NCI-H510A (cell line): ENCODE measurements around the gene PPIB.
"Not testable (repeated sequence)": the region's sequence is repeated elsewhere in the genome, so short reads cannot be mapped to it uniquely, and the experiment has no call there.

Experiments
- DNase-seq: peaks from one replicate; lab custom pipeline; 2025; lab: John Stamatoyannopoulos, UW

PPIB gene

DNA sequence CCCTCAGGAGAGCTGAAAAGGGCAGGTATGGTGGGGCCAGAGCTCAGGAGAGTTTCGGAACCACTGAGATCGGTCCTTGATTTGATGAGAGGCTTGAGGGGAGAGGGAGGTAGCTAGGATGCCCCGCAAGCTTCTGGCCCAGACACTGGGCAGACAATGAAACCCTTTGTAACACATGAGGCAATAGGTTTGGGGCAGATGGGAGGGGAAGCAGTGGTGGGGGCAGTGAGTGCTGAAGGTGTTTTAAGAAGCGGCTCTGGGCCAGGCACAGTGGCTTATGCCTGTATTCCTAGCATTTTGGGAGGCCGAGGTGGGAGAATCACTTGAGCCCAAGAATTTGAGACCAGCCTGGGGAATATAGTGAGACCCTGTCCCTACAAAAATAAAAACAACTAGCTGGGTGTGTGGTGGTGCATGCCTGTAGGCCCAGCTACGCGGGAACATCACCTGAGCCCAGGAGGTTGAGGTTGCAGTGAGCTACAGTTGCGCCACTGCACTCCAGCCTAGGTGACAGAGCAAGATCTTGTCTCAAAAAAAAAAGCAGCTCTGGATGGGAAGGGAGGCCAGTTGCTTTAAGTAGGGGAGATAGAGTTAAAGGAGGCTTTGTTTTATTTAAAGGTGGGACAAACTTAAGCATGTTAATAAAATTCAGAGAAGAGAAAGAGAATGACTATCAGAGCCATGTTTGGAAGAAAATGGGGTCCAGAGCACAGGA is 20.9 kb downstream of the PPIB start:
- no peak for DNase-seq

GRCh38 chr15:64138331-64138941 is 24.4 kb downstream of the PPIB start:
- no peak for DNase-seq

DNA sequence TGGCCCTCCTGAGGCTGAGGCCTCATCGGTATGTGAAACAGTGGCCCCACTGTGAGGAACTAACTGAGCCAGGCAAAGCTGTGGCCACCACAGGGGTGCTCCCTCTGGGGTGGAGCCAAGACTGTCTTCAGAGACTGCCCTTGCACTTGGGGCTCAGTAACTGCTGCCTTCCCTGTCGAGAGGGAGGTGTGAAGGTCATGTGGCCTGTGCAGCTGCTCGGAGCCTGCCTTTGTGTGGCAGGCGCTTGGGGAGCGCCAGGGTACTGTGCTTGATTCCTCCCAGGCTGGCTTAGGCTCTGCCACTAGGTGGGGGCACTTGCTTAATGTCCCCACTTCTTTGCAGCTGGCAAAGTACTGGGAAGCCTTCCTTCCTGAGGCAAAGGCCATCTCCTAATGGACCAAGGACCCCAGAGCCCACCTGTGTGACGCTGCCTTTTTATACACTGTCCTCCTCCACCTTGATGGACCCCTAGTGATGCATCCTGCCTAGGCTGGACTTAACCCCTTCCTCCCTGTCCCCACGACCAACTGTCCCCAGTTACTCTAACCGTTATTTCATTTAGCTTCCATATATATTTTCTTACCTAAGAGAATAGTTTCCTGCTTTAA is 25.5 kb downstream of the PPIB start:
- DNase-seq = no peak

DNA sequence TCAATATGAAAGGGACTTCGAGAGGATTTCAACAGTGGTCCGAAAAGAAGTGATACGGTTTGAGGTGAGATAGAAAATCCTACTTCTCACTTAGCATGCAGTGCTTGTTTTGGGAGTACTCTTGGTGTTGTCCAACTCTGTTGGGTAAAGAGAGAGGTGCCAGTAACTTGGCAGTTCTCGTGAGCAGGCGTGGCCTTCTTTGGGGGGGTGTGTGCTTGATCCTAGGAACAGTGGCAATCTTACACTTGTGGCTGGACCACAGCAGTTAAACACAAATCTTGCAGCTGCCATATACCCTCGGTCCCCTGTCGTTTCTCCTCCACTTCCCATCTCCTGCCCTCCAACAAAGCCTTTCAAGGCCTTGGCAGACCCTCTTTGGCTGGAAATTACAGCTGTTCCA is 26.5 kb downstream of the PPIB start:
- no peak for DNase-seq

DNA sequence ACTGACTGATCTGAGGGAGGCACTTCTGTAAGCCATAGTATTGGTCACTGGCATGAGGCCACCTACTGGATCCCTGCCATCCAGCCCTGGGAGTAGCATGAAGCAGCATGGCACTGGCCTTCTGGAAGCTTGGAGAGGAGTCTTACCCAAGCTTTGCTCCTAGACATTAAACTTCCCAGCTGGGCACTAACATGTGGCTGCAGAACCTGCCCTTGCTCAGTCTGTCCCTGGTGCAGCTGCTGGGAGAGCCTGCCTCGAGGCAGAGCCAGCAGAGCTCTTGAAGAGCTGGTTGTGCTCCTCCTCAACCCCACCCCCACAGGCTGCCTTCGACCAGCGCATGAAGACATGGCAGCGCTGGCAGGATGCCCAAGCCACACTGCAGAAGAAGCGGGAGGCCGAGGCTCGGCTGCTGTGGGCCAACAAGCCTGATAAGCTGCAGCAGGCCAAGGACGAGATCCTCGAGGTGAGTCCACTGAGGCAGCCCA is 28.4 kb downstream of the PPIB start:
- DNase-seq = peak; percentile 4

DNA sequence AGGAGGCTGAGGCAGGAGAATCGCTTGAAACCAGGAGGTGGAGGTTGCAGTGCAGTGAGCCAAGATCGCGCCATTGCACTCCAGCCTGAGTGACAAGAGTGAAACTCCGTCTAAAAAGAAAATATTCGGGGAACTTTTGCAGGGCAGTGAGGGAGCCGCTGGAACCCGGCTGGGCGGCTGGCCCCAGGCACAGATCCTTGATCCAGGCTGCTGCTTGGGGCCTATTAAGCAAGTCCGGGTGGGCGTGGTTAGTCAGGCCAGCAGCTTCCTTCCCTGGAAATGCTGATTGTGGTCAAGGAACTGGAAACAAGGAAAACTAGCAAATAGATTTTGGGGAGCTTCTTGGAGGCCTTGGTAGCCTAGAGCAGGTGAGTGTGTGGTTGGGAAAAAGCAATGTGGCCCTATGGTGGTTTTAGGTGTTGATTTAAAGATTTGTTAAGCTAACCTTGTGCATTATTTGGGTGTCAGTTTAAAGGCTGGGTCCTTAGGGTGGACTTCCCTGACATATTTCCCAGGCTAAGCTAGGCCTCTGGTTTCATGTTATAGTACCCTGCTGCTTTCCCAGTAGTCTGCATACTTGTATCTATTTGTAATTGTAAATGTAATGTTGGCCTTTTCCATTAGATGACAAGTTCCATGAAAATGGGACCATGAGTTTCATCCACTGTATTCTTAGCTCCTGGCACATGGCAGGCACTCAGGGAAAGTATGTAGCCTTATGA is 29.0 kb downstream of the PPIB start:
- DNase-seq = no peak

GRCh38 chr15:64132217-64132616 is 30.6 kb downstream of the PPIB start:
- no peak for DNase-seq

- no peak for DNase-seq
These were observed 31.3 kb downstream of the PPIB start for GRCh38 chr15:64131547-64131946.

GRCh38 chr15:64130159-64130558 is 32.7 kb downstream of the PPIB start:
- no peak for DNase-seq

GRCh38 chr15:64127521-64128270 is 35.1 kb downstream of the PPIB start:
- no peak for DNase-seq

- no peak for DNase-seq
These were observed 36.8 kb downstream of the PPIB start for GRCh38 chr15:64125978-64126377.

DNA sequence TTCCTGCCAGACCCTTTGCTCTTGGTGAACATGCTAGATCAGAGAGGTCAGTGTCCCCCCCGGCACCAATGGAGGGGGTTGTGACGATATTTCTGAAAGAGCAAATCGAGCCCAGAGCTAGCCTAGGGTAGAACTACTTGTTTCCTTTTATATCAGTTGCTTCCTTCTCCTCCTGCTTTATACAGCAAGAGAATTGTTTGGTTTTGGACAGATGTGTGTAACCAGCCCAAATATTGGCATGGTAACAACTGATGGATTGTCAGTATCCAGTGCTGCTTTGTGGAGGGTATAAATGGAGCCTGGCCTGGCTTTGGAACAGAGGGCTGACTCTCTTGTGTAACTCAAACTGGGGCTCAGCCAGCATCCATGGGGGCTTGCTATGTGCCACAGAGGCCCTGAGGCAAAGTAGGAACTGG is 39.9 kb downstream of the PPIB start:
- no peak for DNase-seq

DNA sequence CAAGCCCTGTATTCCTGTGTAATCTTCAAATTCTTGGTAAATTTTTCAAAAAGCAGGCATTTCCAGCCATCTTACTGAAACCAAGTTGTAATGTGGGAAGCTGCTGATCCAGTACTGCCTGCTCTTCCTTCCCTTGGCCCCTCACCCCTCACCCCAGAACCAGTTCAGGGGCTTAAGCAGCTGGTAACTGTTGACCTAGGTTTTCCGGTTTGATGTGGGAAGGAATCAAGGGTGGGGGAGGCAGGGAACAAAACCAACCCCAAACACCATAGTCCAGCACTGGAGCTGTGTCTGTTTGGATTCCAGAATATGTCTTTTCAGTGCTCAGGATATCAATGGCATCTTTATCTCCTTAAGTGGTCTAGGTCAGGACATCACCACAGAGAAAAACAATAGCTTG is 40.4 kb downstream of the PPIB start:
- no peak for DNase-seq

DNA sequence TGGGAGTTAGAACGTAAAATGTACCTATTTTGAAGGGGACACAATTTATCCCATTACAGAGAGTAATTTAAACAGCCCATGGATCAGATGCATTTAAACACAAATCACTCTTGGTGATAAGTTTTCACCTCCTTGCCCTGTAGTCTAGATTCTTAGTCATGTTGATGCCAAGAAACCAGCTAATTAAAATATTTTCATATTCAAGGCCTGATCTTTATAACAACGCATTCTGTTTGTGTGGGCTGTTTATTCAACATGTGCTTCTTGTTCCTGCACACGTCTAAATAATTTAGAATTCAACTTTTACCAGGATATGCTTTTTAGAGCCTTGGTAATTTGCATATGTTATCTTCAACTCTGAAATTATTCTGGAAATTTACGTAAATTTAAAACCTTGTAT is 41.2 kb downstream of the PPIB start:
- no peak for DNase-seq

- DNase-seq = not testable (repeated sequence)
These were observed 42.5 kb downstream of the PPIB start for GRCh38 chr15:64120322-64120721.

DNA sequence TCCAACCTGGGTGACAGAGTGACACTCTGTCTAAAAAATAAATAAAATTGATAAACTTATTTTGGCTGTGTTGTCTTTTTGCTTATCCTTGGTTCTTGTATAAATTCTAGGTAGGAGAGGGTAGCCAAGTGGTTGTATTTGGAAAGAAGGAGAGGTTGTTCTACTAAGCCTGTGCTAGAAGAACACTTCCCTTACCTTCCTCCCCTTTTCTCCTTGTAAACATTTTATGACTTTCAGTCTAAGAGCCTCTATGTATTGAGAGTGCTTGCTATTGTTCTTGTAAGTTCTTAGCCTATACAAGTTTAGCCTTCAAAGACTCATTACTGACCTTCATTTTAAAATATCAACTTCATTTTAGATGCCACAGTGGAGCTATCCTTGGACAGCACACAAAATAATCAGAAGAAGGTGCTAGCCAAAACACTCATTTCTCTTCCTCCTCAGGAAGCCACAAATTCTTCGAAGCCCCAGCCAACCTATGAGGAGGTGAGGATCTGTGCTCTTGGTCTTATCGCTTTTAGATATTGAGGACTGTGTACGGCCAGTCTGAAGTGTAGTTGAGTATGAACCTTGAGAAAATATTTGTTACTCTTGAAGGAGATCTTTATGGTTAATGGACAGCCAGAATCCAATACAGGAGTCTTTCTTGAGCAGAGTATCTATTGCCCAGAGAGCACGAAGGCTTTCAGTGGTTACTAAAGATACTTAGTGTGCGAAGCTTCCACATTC is 44.9 kb downstream of the PPIB start:
- DNase-seq = no peak

- no peak for DNase-seq
These were observed 49.9 kb downstream of the PPIB start for GRCh38 chr15:64112904-64113303.

GRCh38 chr15:64112073-64112772 is 50.6 kb downstream of the PPIB start:
- DNase-seq = no peak

- DNase-seq = no peak
These were observed 51.2 kb downstream of the PPIB start for GRCh38 chr15:64111679-64112050.

DNA sequence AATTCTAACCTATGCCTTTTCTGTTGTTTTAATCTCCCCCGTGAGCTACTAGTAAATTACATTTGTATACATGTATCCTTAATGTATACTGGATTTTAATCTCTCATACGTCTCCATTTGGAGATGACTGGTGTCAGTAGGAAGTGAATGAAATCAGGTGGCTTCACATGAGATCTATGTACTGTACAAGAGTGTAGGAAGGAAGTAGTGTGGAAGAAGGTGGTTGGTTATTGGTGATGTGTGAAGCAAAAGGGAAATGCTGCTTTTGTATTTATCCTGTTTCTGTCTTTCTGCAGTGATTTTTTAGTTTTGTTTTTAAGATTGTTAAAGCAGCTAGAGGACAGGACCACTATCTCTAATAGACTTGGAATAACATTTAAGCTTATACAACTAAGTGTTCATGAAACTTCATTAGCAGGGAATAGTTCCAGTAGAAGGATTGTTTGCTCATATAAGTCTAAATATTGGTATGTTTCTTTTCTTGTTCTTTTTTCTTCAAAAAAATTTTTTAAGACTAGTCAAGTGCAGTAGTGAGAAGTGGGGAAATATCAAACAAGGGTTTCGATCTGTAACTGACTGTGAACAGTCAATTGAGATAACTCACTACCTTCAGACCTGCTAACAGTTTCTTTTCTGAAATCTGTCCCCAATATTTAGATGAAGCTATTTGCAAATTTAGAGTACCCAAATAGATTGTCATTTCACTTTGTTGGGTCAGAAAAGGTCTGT is 51.7 kb downstream of the PPIB start:
- DNase-seq = no peak
